ENCODE results near the gene AZI2. TPM values are rescaled to one million over a fixed set of nuclear protein-coding genes. Genes with fewer than 3 reads are reported as not detected.

AZI2 gene
- total RNA-seq: 75.1 and 76.4 TPM in 2 replicates

GRCh38 chr3:28348629-28349468 lies at the start of gene AZI2, which contains the start of gene ZCWPW2:
AZI2 (minus strand) TSS chr3:28348824; CDS start chr3:28340617, 8,207 bp downstream.
ZCWPW2 (plus strand) TSS chr3:28348721; CDS start chr3:28413069, 64,348 bp downstream.

Other genes with a start within 250 kb of the AZI2 start
- gene CMC1, start 107.2 kb downstream of the AZI2 start, total RNA-seq: 4.0 and 6.1 TPM in 2 replicates
- gene ZCWPW2, start 103 bp downstream of the AZI2 start, total RNA-seq: 0.39 TPM in 1 of 2 replicates, not detected in the other